ENCODE results near the gene NODAL.

The NODAL gene

GRCh38 chr10:70442332-70442988 is 979 bp upstream of the NODAL start:
- TF ChIP-seq TAF1 (IDR thresholded peaks at IDR 0.05; ENCODE audit: borderline replicate concordance, low read depth, low read length) (no peak), POLR2AphosphoS5 (IDR thresholded peaks at IDR 0.05; ENCODE audit: low read depth, low read length) (no peak), POLR2A (IDR thresholded peaks at IDR 0.05; ENCODE audit: low read depth, low read length) (no peak)
- no peak for FAIRE-seq
- DNase-seq (ENCODE audit: insufficient read length): no peak

GRCh38 chr10:70441895-70442309 is 421 bp upstream of the NODAL start:
- no peak for DNase-seq (ENCODE audit: insufficient read length)
- TF ChIP-seq TAF1 (IDR thresholded peaks at IDR 0.05; ENCODE audit: borderline replicate concordance, low read depth, low read length) (no peak), POLR2A (IDR thresholded peaks at IDR 0.05; ENCODE audit: low read depth, low read length) (no peak), POLR2AphosphoS5 (IDR thresholded peaks at IDR 0.05; ENCODE audit: low read depth, low read length) (no peak)
- FAIRE-seq: no peak

- no peak for FAIRE-seq
- no peak for TF ChIP-seq POLR2A (IDR thresholded peaks at IDR 0.05; ENCODE audit: low read depth, low read length)
- no peak for TF ChIP-seq POLR2AphosphoS5 (IDR thresholded peaks at IDR 0.05; ENCODE audit: low read depth, low read length)
- TF ChIP-seq TAF1 (IDR thresholded peaks at IDR 0.05; ENCODE audit: borderline replicate concordance, low read depth, low read length): no peak
- no peak for DNase-seq (ENCODE audit: insufficient read length)
These were observed 953 bp downstream of the NODAL start for GRCh38 chr10:70440296-70441160.

GRCh38 chr10:70437721-70438120 is 3.8 kb downstream of the NODAL start:
- no peak for FAIRE-seq
- TF ChIP-seq TAF1 (IDR thresholded peaks at IDR 0.05; ENCODE audit: borderline replicate concordance, low read depth, low read length): no peak
- TF ChIP-seq POLR2AphosphoS5 (IDR thresholded peaks at IDR 0.05; ENCODE audit: low read depth, low read length): no peak
- TF ChIP-seq POLR2A (IDR thresholded peaks at IDR 0.05; ENCODE audit: low read depth, low read length): no peak

GRCh38 chr10:70435241-70436085 is 6.0 kb downstream of the NODAL start:
- no peak for TF ChIP-seq POLR2AphosphoS5 (IDR thresholded peaks at IDR 0.05; ENCODE audit: low read depth, low read length)
- TF ChIP-seq POLR2A (IDR thresholded peaks at IDR 0.05; ENCODE audit: low read depth, low read length): no peak
- TF ChIP-seq TAF1 (IDR thresholded peaks at IDR 0.05; ENCODE audit: borderline replicate concordance, low read depth, low read length): no peak
- no peak for FAIRE-seq
- DNase-seq (ENCODE audit: insufficient read length): no peak

More at GRCh38 chr10:70437721-70438120, 3.8 kb downstream of the NODAL start:
- DNase-seq (ENCODE audit: insufficient read length): no peak

GRCh38 chr10:70433581-70434280 is 7.8 kb downstream of the NODAL start:
- TF ChIP-seq POLR2A (IDR thresholded peaks at IDR 0.05; ENCODE audit: low read depth, low read length) (no peak), POLR2AphosphoS5 (IDR thresholded peaks at IDR 0.05; ENCODE audit: low read depth, low read length) (no peak), TAF1 (IDR thresholded peaks at IDR 0.05; ENCODE audit: borderline replicate concordance, low read depth, low read length) (no peak)
- no peak for DNase-seq (ENCODE audit: insufficient read length)
- FAIRE-seq: no peak

- TF ChIP-seq POLR2A (IDR thresholded peaks at IDR 0.05; ENCODE audit: low read depth, low read length): no peak
- no peak for TF ChIP-seq TAF1 (IDR thresholded peaks at IDR 0.05; ENCODE audit: borderline replicate concordance, low read depth, low read length)
- TF ChIP-seq POLR2AphosphoS5 (IDR thresholded peaks at IDR 0.05; ENCODE audit: low read depth, low read length): no peak
- FAIRE-seq (no peak), DNase-seq (ENCODE audit: insufficient read length) (no peak)
These were observed 8.8 kb downstream of the NODAL start for GRCh38 chr10:70432561-70433263.

- TF ChIP-seq TAF1 (IDR thresholded peaks at IDR 0.05; ENCODE audit: borderline replicate concordance, low read depth, low read length): no peak
- DNase-seq (ENCODE audit: insufficient read length): no peak
- FAIRE-seq: no peak
These were observed 9.4 kb downstream of the NODAL start for GRCh38 chr10:70432101-70432500.

GRCh38 chr10:70430493-70431445 is 10.7 kb downstream of the NODAL start:
- TF ChIP-seq POLR2A (IDR thresholded peaks at IDR 0.05; ENCODE audit: low read depth, low read length) (no peak), POLR2AphosphoS5 (IDR thresholded peaks at IDR 0.05; ENCODE audit: low read depth, low read length) (no peak), TAF1 (IDR thresholded peaks at IDR 0.05; ENCODE audit: borderline replicate concordance, low read depth, low read length) (no peak)
- FAIRE-seq (no peak), DNase-seq (ENCODE audit: insufficient read length) (no peak)
